Neural cell (in vitro differentiated cells): ENCODE measurements around the gene HS3ST2. TPM values are rescaled to one million over a fixed set of nuclear protein-coding genes. Genes with fewer than 3 reads are reported as not detected.

Experiments
- H2AFZ ChIP-seq: fragments of 200-600, 300-800 bp; sonication (generic), shearing (Covaris generic); 2 replicates; pipeline ENCODE4 v1.6.0; 2014; ENCODE audit warnings: low read depth, mild to moderate bottlenecking, antibody characterized with exemption, low read length, moderate library complexity
- H3F3A ChIP-seq: fragments of 200-600 bp; shearing (Covaris generic); 2 replicates; pipeline ENCODE4 v1.6.1; 2016; ENCODE audit warnings: mild to moderate bottlenecking, moderate library complexity, mixed read lengths, antibody characterized with exemption, low read length; ENCODE audit not compliant: insufficient read depth, poor library complexity, severe bottlenecking
- H3K27ac ChIP-seq: fragments of 200-600, 300-800 bp; sonication (generic), shearing (Covaris generic); 2 replicates; pipeline ENCODE4 v1.5.1; 2014; ENCODE audit warnings: mild to moderate bottlenecking, low read length, moderate library complexity
- H3K27me3 ChIP-seq: fragments of 300-800, 200-600 bp; sonication (generic), shearing (Covaris generic); 2 replicates; pipeline ENCODE4 v1.6.0; 2014; ENCODE audit warnings: mild to moderate bottlenecking, low read depth, low read length, moderate library complexity; ENCODE audit not compliant: insufficient read depth
- H3K36me3 ChIP-seq: fragments of 300-800, 200-600 bp; sonication (generic), shearing (Covaris generic); 2 replicates; pipeline ENCODE4 v1.5.1; 2014; ENCODE audit warnings: mild to moderate bottlenecking, antibody characterized with exemption, low read length, moderate library complexity; ENCODE audit not compliant: insufficient read depth
- H3K4me2 ChIP-seq: fragments of 300-800, 200-600 bp; sonication (generic), shearing (Covaris generic); 2 replicates; pipeline ENCODE4 v1.6.0; 2014; ENCODE audit warnings: mild to moderate bottlenecking, low read length
- H3K4me3 ChIP-seq: fragments of 300-800, 200-600 bp; sonication (generic), shearing (Covaris generic); 2 replicates; pipeline ENCODE4 v1.5.1; 2014; ENCODE audit warnings: mild to moderate bottlenecking, low read length, moderate library complexity
- H3K79me2 ChIP-seq: fragments of 200-600 bp; shearing (Covaris generic); replicated peaks from 2 replicates; pipeline ENCODE4 v1.6.0; 2014; ENCODE audit warnings: mild to moderate bottlenecking, low read length, moderate library complexity; ENCODE audit not compliant: insufficient read depth
- H3K9ac ChIP-seq: fragments of 300-800, 200-600 bp; sonication (generic), shearing (Covaris generic); 2 replicates; pipeline ENCODE4 v1.6.1; 2016; ENCODE audit warnings: mild to moderate bottlenecking, low read length, mixed read lengths
- H3K9me2 ChIP-seq: fragments of 200-600 bp; shearing (Covaris generic); 2 replicates; pipeline ENCODE4 v1.6.1; 2016; ENCODE audit warnings: mild to moderate bottlenecking, low read length, mixed read lengths; ENCODE audit not compliant: insufficient read depth
- H3K9me3 ChIP-seq: fragments of 200-600, 300-800 bp; sonication (generic), shearing (Covaris generic); 2 replicates; pipeline ENCODE4 v1.6.1; 2016; ENCODE audit warnings: mild to moderate bottlenecking, mixed run types, low read length, moderate library complexity, mixed read lengths
- H4K20me1 ChIP-seq: fragments of 200-600 bp; shearing (Covaris generic); 2 replicates; pipeline ENCODE4 v1.6.1; 2016; ENCODE audit warnings: mild to moderate bottlenecking, mixed run types; ENCODE audit not compliant: insufficient read depth
- EP300 ChIP-seq: fragments of 450-650 bp; conservative IDR thresholded peaks from 2 replicates; pipeline ENCODE4 v1.6.1; 2014; ENCODE audit warnings: antibody characterized with exemption, mild to moderate bottlenecking, moderate library complexity; ENCODE audit not compliant: poor library complexity, severe bottlenecking
- EZH2 ChIP-seq: fragments of 200-600, 300-800 bp; shearing (Covaris generic), sonication (generic); IDR thresholded peaks from 2 replicates; pipeline ENCODE4 v1.6.1; 2014; ENCODE audit warnings: antibody characterized with exemption, low read length, borderline replicate concordance, mild to moderate bottlenecking; ENCODE audit not compliant: insufficient read depth, poor library complexity, severe bottlenecking
- MXI1 ChIP-seq: fragments of 450-650 bp; conservative IDR thresholded peaks from 2 replicates; pipeline ENCODE4 v1.6.1; 2014; ENCODE audit warnings: antibody characterized with exemption, mild to moderate bottlenecking; ENCODE audit not compliant: poor library complexity, severe bottlenecking
- POLR2AphosphoS5 ChIP-seq: IDR thresholded peaks from 2 replicates; pipeline ENCODE4 v1.6.1; 2012
- RAD21 ChIP-seq: fragments of 450-650 bp; conservative IDR thresholded peaks from 2 replicates; pipeline ENCODE4 v1.6.1; 2014; ENCODE audit warnings: antibody characterized with exemption, mild to moderate bottlenecking, moderate library complexity
- SMC3 ChIP-seq: fragments of 450-650 bp; conservative IDR thresholded peaks from 2 replicates; pipeline ENCODE4 v1.6.1; 2014; ENCODE audit warnings: antibody characterized with exemption, mild to moderate bottlenecking, moderate library complexity; ENCODE audit not compliant: poor library complexity
- TAF1 ChIP-seq: IDR thresholded peaks from 2 replicates; pipeline ENCODE4 v1.6.1; 2012; ENCODE audit warnings: low read depth
- polyA plus RNA-seq: library from polyadenylated mRNA; depleted of rRNA; stranded (reverse); fragments of >200 nt; gene quantifications from 2 replicates; pipeline ENCODE4 v1.2.3, GENCODE V29; 2014
- TF ChIP-seq, protein P1 (sequence below): fragments of 450-650 bp; IDR thresholded peaks from 2 replicates; pipeline ENCODE4 v1.5.1; 2014; ENCODE audit warnings: antibody characterized with exemption, mild to moderate bottlenecking, moderate library complexity; ENCODE audit not compliant: poor library complexity, severe bottlenecking
- TF ChIP-seq, protein P2 (sequence below): IDR thresholded peaks from 2 replicates; pipeline ENCODE4 v1.6.1; 2012; ENCODE audit warnings: borderline replicate concordance

HS3ST2 gene
- polyA plus RNA-seq, 1 donor from 2014 or later = 3.0 TPM

DNA sequence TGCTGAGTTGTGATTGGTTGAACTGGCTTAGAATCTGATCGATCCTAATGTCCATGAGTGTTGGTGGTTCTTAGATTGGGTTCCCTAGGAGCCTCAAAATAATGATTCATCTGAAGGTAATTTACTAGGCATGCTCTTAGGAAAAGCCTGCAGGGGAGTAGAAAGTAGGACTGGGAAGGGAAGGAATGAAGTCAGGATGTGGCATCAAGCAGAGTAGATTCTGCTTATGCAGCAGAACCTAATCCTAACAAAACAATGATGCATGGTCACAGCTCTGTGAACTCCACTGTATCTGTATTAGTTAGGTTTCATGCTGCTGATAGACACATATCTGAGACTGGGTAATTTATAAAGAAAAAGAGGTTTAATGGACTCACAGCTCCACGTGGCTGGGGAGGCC lies 132.5 kb downstream of the HS3ST2 start (continued):
- TF ChIP-seq, protein P1, sequence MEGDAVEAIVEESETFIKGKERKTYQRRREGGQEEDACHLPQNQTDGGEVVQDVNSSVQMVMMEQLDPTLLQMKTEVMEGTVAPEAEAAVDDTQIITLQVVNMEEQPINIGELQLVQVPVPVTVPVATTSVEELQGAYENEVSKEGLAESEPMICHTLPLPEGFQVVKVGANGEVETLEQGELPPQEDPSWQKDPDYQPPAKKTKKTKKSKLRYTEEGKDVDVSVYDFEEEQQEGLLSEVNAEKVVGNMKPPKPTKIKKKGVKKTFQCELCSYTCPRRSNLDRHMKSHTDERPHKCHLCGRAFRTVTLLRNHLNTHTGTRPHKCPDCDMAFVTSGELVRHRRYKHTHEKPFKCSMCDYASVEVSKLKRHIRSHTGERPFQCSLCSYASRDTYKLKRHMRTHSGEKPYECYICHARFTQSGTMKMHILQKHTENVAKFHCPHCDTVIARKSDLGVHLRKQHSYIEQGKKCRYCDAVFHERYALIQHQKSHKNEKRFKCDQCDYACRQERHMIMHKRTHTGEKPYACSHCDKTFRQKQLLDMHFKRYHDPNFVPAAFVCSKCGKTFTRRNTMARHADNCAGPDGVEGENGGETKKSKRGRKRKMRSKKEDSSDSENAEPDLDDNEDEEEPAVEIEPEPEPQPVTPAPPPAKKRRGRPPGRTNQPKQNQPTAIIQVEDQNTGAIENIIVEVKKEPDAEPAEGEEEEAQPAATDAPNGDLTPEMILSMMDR = no peak
- TF ChIP-seq TAF1 = no peak

DNA sequence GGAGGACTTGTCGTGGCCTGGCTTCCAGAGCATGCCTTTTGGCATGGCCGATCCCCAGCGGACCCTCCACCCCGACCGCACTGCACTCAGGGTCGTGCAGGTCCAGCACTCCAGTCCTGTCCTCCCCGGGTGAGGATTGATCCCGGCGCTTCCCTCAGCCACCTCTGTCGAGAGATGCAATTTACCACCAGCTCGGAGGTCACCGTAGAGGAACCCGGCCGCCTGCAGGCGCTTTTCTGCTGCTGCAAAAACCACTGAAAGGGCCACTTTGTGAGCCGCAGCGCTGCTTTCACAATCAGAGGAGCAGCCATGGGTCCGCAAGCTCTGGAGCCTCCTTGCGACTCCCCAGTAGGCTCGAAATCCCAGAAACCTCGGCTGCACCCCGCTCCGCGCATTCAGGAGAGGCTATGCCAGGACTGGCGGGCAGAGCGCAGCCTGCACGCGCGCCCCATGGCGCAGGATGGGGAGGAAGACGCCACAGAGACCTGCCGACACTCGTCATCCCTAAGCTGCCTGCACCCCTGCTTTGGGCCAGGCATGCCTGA lies 134.2 kb downstream of the HS3ST2 start:
- H4K20me1 ChIP-seq = no peaks in the 10 kb centered on the region
- no peaks in the 10 kb centered on the region for H3K79me2 ChIP-seq
- TF ChIP-seq MXI1 (no peak), SMC3 (no peak), TAF1 (no peak), POLR2AphosphoS5 (no peak), EZH2 (no peak), RAD21 (no peak), EP300 (no peak)
- TF ChIP-seq, protein P2, sequence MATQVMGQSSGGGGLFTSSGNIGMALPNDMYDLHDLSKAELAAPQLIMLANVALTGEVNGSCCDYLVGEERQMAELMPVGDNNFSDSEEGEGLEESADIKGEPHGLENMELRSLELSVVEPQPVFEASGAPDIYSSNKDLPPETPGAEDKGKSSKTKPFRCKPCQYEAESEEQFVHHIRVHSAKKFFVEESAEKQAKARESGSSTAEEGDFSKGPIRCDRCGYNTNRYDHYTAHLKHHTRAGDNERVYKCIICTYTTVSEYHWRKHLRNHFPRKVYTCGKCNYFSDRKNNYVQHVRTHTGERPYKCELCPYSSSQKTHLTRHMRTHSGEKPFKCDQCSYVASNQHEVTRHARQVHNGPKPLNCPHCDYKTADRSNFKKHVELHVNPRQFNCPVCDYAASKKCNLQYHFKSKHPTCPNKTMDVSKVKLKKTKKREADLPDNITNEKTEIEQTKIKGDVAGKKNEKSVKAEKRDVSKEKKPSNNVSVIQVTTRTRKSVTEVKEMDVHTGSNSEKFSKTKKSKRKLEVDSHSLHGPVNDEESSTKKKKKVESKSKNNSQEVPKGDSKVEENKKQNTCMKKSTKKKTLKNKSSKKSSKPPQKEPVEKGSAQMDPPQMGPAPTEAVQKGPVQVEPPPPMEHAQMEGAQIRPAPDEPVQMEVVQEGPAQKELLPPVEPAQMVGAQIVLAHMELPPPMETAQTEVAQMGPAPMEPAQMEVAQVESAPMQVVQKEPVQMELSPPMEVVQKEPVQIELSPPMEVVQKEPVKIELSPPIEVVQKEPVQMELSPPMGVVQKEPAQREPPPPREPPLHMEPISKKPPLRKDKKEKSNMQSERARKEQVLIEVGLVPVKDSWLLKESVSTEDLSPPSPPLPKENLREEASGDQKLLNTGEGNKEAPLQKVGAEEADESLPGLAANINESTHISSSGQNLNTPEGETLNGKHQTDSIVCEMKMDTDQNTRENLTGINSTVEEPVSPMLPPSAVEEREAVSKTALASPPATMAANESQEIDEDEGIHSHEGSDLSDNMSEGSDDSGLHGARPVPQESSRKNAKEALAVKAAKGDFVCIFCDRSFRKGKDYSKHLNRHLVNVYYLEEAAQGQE = no peak
- TF ChIP-seq, protein P1 = no peak
- H3K27me3 ChIP-seq = no peaks in the 10 kb centered on the region
- H3K9me2 ChIP-seq = no peaks in the 10 kb centered on the region
- no peak overlapping the region for H2AFZ ChIP-seq
- no peak overlapping the region for H3K4me2 ChIP-seq
- no peak overlapping the region for H3K9ac ChIP-seq
- no peak overlapping the region for H3K4me3 ChIP-seq
- H3K27ac ChIP-seq = no peak overlapping the region
- no peaks in the 10 kb centered on the region for H3K9me3 ChIP-seq
- H3K36me3 ChIP-seq = no peaks in the 10 kb centered on the region
- H3F3A ChIP-seq = no peaks in the 10 kb centered on the region
